ENCODE data around the gene NUCB1. TPM values are rescaled to one million over a fixed set of nuclear protein-coding genes. Genes with fewer than 3 reads are reported as not detected.

NUCB1 gene
- total and polyA plus RNA-seq, 9 of the 15 experiments (the other 6 are each of a cell fraction or from before 2014, with no cell fraction given), result 3.1 to 153 (median 71.7) TPM

DNA sequence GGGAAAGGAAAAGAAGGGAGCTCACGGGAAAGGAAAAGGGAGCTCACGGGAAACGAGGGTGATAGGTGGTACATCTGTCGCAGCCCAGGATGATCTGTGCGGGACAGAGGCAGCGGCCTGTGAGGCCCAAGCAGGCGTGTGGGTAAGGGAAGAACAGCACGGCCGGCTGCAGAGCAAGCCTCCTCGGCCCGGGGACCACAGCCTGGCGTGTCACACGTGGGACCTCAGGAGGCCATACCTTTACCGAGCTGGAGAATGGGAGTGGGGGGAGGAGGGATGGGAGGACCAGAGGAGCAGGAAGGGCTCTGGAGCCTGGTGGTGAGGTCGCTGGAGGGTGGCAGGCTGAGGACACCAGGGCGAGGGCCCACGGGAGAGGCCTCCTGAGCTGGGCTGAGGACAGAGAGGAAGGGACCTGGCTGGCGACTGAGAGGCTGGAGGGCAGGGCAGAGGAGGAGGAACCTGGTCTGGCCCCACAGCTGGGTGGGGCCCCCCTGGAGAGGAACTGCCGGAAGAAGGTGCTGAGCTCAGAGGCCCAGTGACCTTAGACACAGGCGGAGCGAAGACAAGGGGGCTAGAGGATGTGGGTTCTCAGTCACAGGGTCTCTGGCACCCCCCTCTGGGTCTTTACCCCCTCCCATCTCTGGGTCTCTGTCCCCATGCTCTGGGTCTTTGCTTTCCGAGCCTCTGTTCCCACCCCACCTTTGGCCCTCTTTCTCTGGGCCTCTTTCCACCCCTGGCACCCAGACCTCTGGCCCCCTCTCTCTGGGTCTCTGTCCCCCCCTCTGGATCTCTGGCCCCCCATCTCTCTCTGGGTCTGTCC is 62.1 kb downstream of the NUCB1 start (continued):
- TF ChIP-seq, protein P1, sequence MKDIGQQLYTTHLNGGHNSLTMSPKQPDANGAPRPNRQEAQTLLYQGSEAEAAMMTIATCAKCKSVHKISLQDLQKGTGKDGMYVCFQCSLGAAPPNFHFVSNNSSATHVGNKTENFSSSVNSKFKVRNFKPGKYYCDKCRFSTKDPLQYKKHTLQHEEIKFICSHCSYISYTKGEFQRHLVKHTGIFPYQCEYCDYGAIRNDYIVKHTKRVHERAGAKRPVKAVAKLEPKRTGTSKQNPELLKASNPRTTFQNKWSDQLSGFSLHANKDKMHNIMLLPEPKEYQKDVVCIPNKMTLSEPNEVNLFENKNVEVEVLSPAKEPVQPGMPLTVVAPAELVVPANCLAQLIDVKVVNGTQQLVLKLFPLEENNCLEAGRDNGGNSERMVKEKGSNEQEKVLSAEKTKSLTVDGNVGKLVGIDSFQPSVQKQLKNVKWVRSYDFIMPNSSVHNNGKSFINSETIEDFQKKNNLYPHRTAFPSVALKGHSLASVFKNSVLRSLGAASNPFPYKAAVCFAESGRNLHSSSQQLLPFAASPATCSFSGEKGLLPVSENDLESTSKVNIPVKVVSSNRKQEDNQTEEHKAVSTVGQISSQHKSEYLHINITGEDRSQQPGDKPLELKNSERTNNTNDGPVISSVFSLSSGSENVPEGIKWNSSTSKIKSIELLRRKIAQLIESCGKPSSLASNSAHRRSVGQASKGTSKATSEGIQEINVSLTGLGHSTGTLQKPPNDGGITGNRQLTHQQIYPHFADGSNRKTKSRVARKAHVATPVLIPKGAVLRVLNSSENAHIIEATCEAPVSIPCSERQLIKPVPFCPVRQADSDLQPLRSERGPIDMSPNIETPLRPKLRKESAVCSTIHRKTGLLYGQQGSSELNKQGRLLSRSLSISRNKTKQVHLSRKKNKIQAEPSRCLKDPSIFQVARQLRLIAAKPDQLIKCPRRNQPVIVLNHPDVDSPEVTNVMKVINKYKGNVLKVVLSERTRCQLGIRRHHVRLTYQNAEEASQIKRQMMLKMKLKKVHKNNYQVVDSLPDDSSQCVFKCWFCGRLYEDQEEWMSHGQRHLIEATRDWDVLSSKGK (CRISPR knock-in tag; IDR thresholded peaks at IDR 0.05), result no peak
- TF ChIP-seq, protein P2, sequence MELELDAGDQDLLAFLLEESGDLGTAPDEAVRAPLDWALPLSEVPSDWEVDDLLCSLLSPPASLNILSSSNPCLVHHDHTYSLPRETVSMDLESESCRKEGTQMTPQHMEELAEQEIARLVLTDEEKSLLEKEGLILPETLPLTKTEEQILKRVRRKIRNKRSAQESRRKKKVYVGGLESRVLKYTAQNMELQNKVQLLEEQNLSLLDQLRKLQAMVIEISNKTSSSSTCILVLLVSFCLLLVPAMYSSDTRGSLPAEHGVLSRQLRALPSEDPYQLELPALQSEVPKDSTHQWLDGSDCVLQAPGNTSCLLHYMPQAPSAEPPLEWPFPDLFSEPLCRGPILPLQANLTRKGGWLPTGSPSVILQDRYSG (tag; conservative IDR thresholded peaks at IDR 0.05; ENCODE audit: low read depth), result no peak
- TF ChIP-seq, protein P3, sequence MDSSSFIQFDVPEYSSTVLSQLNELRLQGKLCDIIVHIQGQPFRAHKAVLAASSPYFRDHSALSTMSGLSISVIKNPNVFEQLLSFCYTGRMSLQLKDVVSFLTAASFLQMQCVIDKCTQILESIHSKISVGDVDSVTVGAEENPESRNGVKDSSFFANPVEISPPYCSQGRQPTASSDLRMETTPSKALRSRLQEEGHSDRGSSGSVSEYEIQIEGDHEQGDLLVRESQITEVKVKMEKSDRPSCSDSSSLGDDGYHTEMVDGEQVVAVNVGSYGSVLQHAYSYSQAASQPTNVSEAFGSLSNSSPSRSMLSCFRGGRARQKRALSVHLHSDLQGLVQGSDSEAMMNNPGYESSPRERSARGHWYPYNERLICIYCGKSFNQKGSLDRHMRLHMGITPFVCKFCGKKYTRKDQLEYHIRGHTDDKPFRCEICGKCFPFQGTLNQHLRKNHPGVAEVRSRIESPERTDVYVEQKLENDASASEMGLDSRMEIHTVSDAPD (CRISPR knock-in tag; IDR thresholded peaks at IDR 0.05), result no peak
- TF ChIP-seq TCF3 (CRISPR knock-in tag; IDR thresholded peaks at IDR 0.05) (no peak), RBM15 (IDR thresholded peaks at IDR 0.05; ENCODE audit: insufficient read depth, low read length) (no peak), FOSL1 (tag; conservative IDR thresholded peaks at IDR 0.05) (no peak), FOXK2 (conservative IDR thresholded peaks at IDR 0.05 in 1 of 2, IDR thresholded peaks at IDR 0.05 in 1 of 2; ENCODE audit: low read depth in 2 of 2) (peak in 1 of 2 experiments; percentile 49; a peak in 1 of 4 replicates)
- TF ChIP-seq, protein P4, sequence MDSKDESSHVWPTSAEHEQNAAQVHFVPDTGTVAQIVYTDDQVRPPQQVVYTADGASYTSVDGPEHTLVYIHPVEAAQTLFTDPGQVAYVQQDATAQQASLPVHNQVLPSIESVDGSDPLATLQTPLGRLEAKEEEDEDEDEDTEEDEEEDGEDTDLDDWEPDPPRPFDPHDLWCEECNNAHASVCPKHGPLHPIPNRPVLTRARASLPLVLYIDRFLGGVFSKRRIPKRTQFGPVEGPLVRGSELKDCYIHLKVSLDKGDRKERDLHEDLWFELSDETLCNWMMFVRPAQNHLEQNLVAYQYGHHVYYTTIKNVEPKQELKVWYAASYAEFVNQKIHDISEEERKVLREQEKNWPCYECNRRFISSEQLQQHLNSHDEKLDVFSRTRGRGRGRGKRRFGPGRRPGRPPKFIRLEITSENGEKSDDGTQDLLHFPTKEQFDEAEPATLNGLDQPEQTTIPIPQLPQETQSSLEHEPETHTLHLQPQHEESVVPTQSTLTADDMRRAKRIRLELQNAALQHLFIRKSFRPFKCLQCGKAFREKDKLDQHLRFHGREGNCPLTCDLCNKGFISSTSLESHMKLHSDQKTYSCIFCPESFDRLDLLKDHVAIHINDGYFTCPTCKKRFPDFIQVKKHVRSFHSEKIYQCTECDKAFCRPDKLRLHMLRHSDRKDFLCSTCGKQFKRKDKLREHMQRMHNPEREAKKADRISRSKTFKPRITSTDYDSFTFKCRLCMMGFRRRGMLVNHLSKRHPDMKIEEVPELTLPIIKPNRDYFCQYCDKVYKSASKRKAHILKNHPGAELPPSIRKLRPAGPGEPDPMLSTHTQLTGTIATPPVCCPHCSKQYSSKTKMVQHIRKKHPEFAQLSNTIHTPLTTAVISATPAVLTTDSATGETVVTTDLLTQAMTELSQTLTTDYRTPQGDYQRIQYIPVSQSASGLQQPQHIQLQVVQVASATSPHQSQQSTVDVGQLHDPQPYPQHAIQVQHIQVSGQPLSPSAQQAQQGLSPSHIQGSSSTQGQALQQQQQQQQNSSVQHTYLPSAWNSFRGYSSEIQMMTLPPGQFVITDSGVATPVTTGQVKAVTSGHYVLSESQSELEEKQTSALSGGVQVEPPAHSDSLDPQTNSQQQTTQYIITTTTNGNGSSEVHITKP (IDR thresholded peaks at IDR 0.05; ENCODE audit: partially characterized antibody), result peak; percentile 61
- TF ChIP-seq, protein P5, sequence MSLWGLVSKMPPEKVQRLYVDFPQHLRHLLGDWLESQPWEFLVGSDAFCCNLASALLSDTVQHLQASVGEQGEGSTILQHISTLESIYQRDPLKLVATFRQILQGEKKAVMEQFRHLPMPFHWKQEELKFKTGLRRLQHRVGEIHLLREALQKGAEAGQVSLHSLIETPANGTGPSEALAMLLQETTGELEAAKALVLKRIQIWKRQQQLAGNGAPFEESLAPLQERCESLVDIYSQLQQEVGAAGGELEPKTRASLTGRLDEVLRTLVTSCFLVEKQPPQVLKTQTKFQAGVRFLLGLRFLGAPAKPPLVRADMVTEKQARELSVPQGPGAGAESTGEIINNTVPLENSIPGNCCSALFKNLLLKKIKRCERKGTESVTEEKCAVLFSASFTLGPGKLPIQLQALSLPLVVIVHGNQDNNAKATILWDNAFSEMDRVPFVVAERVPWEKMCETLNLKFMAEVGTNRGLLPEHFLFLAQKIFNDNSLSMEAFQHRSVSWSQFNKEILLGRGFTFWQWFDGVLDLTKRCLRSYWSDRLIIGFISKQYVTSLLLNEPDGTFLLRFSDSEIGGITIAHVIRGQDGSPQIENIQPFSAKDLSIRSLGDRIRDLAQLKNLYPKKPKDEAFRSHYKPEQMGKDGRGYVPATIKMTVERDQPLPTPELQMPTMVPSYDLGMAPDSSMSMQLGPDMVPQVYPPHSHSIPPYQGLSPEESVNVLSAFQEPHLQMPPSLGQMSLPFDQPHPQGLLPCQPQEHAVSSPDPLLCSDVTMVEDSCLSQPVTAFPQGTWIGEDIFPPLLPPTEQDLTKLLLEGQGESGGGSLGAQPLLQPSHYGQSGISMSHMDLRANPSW (CRISPR knock-in tag; IDR thresholded peaks at IDR 0.05), result 0 out of 2 replicates have a peak, but pooled peaks have one; percentile 55
